Naive thymus-derived CD4-positive, alpha-beta T cell (primary cell): ENCODE results near the gene SPTSSA. TPM values are rescaled to one million over a fixed set of nuclear protein-coding genes. Genes with fewer than 3 reads are reported as not detected.
"Not testable (repeated sequence)": the region's sequence is repeated elsewhere in the genome, so short reads cannot be mapped to it uniquely, and the experiment has no call there.

Source experiments
- ATAC-seq: fragments of 150-1000 bp; cut with Tn5 transposase; 2 replicates; pipeline ENCODE4 v1.10.0; 2021; ENCODE audit warnings: mild to moderate bottlenecking, moderate library complexity
- CTCF ChIA-PET: fragments of 350-600 bp; sonication (Branson Sonifier 250); formaldehyde crosslinking; loops from one replicate; lab custom pipeline; 2021; ENCODE audit warnings: antibody characterized with exemption; lab: Charles Lee
- POLR2A ChIA-PET: fragments of 350-600 bp; sonication (Branson Sonifier 250); formaldehyde crosslinking; loops from one replicate; lab custom pipeline; 2021; ENCODE audit warnings: antibody characterized with exemption, inconsistent platforms; lab: Charles Lee
- DNase-seq, 9 donors: peaks; one replicate each; pipeline versions ENCODE4 v3.0.0 to v3.0.0-alpha.2; 2020 to 2022; ENCODE audit warnings: mixed read lengths in 1 of 9
- H3K27ac ChIP-seq: one replicate; pipeline ENCODE4 v1.7.0; 2013; ENCODE audit warnings: mild to moderate bottlenecking, low read depth, low read length, moderate library complexity
- H3K27me3 ChIP-seq, 2 donors: one replicate each; pipeline ENCODE4 v1.7.0; 2013; ENCODE audit warnings: low read length in 2 of 2, mild to moderate bottlenecking in 2 of 2, moderate library complexity in 2 of 2; ENCODE audit not compliant: control insufficient read depth in 2 of 2, insufficient read depth in 2 of 2
- H3K36me3 ChIP-seq, 3 experiments: 1 replicate in 2 of 3; 2 replicates in 1 of 3; pipeline ENCODE4 v1.7.0; 2013; ENCODE audit warnings: low read length in 3 of 3, mild to moderate bottlenecking in 3 of 3, moderate library complexity in 1 of 3; ENCODE audit not compliant: insufficient read depth in 3 of 3, control insufficient read depth in 2 of 3
- H3K4me1 ChIP-seq, 2 donors: one replicate each; pipeline ENCODE4 v1.7.0; 2013; ENCODE audit warnings: low read length in 2 of 2, mild to moderate bottlenecking in 2 of 2, moderate library complexity in 1 of 2; ENCODE audit not compliant: control insufficient read depth in 2 of 2, insufficient read depth in 2 of 2
- H3K4me3 ChIP-seq: 2 replicates; pipeline ENCODE4 v1.7.0; 2013; ENCODE audit warnings: mild to moderate bottlenecking, low read length
- H3K9me3 ChIP-seq, 3 experiments: 1 replicate in 2 of 3; 2 replicates in 1 of 3; pipeline ENCODE4 v1.7.0; 2013; ENCODE audit warnings: low read length in 3 of 3; ENCODE audit not compliant: control insufficient read depth in 2 of 3
- H3K27ac Mint-ChIP-seq, 9 donors: one replicate each; pipeline ENCODE4 v1.8.0; 2020 to 2022; ENCODE audit warnings: mixed read lengths in 9 of 9, mild to moderate bottlenecking in 8 of 9, moderate library complexity in 5 of 9, inconsistent platforms in 2 of 9
- H3K27me3 Mint-ChIP-seq, 5 donors: one replicate each; pipeline ENCODE4 v1.8.0; 2021 to 2022; ENCODE audit warnings: mixed read lengths in 5 of 5, mild to moderate bottlenecking in 1 of 5
- H3K36me3 Mint-ChIP-seq, 5 donors: one replicate each; pipeline ENCODE4 v1.8.0; 2020 to 2022; ENCODE audit warnings: mixed read lengths in 5 of 5, mild to moderate bottlenecking in 3 of 5, inconsistent platforms in 1 of 5
- H3K4me1 Mint-ChIP-seq, 7 donors: one replicate each; pipeline ENCODE4 v1.8.0; 2020 to 2022; ENCODE audit warnings: mixed read lengths in 7 of 7, mild to moderate bottlenecking in 3 of 7, inconsistent platforms in 1 of 7
- H3K4me3 Mint-ChIP-seq, 10 donors: one replicate each; pipeline ENCODE4 v1.8.0; 2020 to 2022; ENCODE audit warnings: mild to moderate bottlenecking in 10 of 10, mixed read lengths in 10 of 10, moderate library complexity in 6 of 10, inconsistent platforms in 2 of 10
- H3K9me3 Mint-ChIP-seq, 11 donors: one replicate each; pipeline ENCODE4 v1.8.0; 2020 to 2022; ENCODE audit warnings: mixed read lengths in 11 of 11, mild to moderate bottlenecking in 4 of 11, inconsistent platforms in 1 of 11, moderate library complexity in 1 of 11
- intact Hi-C, 2 donors: fragments of 100-400 bp; cut with micrococcal nuclease; formaldehyde crosslinking; loops; one replicate each; pipeline ENCODE4 v1.15.1; 2023
- polyA plus RNA-seq, 2 donors: library from polyadenylated mRNA; unstranded; fragments of 300-500 nt; fragmentation: Illumina TruSeq; gene quantifications; one replicate each; pipeline ENCODE4 v1.2.3, GENCODE V29; 2021
- total RNA-seq, 6 experiments: library from RNA in 5 of 6; stranded (reverse) in 5 of 6; gene quantifications; 1 replicate in 5 of 6; 2 replicates in 1 of 6; pipeline ENCODE4 v1.2.3 and lab custom pipeline; 2021 to 2026

Gene SPTSSA
- total and polyA plus RNA-seq, 7 experiments from 2014 or later: 2.2 to 13.3 (median 5.1) TPM

DNA sequence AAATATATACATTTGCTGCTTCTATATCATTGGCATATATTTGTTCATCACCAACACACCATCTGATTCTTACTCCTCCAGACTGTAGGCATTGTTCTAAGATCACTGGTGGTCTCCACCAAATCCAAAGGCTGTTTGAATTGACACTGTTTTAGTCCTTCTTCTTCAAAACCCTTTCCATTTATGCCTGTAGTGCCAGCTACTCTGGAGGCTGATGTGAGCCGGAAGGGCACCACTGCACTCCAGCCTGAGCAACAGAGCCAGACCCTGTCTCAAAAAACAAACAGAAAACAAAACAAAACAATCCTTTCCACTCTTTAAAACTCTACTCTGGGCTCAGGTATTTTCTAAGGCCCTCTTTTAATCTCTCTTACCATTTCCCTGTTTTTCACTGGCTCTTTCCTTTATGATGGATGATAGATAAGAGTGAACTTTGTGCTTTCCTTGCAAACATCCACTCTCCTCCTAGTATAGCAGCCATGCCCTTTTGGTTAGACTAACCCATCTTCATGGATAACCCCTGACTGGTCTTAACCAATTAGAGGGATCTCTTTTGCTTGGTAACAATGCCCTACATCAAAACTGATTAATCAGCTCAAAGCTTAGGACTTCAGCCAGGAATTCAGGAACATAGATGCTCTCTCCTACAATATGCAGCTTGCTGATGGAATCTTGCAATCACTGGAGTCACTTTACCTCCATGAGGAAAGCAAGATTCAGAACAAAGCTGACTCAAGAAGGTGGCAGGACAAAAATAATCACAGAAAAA lies 24.9 kb downstream of the SPTSSA start:
- Histone ChIP-seq H3K4me3 (no peak overlapping the region), H3K4me1 (no peaks in the 10 kb centered on the region), H3K27ac (no peak overlapping the region), H3K9me3 (no peaks in the 10 kb centered on the region), H3K27me3 (no peaks in the 10 kb centered on the region), H3K36me3 (no peaks in the 10 kb centered on the region)
- DNase-seq (no peak), ATAC-seq (no peak)
- ChIA-PET POLR2A (no interaction called here), CTCF (interaction anchor here (0.5 kb wide), 1 partner anchor 22 kb away, joined by 3 read pairs; no protein-coding TSS in a partner anchor)
- Mint-ChIP-seq H3K27ac (peak overlapping the region in 1 of 9 donors; percentile 2), H3K4me3 (no peak overlapping the region), H3K36me3 (peaks cover 0 to 10% (median 8%) of the 10 kb centered on the region in 5 donors), H3K4me1 (peaks cover 0 to 17% (median 5%) of the 10 kb centered on the region in 7 donors), H3K27me3 (no peaks in the 10 kb centered on the region), H3K9me3 (peaks cover 0 to 5% (median 0%) of the 10 kb centered on the region in 11 donors)
- intact Hi-C loops: no loop called here

DNA sequence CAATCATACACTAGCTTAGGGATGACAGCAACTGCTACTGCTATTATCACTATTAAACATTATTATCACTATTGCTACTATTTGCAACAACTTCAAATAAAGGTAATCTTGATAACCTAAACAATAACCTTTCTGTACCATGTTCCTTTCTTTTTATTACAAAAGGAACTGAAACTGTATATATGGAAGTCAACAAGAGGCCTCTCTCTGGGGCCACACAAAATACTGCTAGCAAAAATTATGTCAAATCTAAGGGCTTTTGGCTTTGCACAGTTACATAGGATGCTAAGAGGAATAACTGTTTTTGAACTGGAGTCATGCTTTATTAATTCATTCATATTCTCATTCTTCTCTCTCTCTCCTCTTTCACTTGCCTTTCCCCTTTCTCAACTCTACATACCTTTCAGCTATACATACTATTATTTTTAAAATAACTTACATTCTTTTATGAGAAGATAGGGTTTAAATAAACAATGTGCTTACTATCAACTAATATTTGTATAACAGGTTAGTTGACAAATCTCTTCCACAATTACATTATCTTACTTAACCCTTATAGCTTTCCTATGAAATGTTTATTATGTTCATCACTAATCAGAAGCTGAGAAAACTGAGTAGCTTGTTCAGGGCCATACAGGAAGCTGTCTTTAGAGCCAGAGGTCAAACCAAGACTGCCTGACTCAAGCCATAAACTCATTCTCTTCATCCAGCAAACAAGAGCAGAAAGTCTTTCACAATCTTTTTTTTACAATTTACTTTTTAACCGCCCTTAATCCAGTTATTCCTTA lies 25.7 kb downstream of the SPTSSA start:
- Histone ChIP-seq H3K4me3 (no peak overlapping the region), H3K36me3 (no peaks in the 10 kb centered on the region), H3K27me3 (no peaks in the 10 kb centered on the region), H3K4me1 (no peaks in the 10 kb centered on the region), H3K27ac (no peak overlapping the region), H3K9me3 (no peaks in the 10 kb centered on the region)
- ATAC-seq: peak; percentile 38
- POLR2A ChIA-PET: interaction anchor here (0.6 kb wide), 1 partner anchor 563 kb away, joined by 3 read pairs; no protein-coding TSS in a partner anchor
- H3K9me3 Mint-ChIP-seq: peaks cover 0 to 5% (median 0%) of the 10 kb centered on the region in 11 donors
- peaks cover 0 to 17% (median 5%) of the 10 kb centered on the region in 7 donors for H3K4me1 Mint-ChIP-seq
- peaks cover 0 to 11% (median 9%) of the 10 kb centered on the region in 5 donors for H3K36me3 Mint-ChIP-seq
- H3K27ac Mint-ChIP-seq: no peak overlapping the region
- intact Hi-C loops: no loop called here
- H3K27me3 Mint-ChIP-seq: no peaks in the 10 kb centered on the region
- DNase-seq: no peak
- CTCF ChIA-PET: interaction anchor here (0.5 kb wide), 1 partner anchor 22 kb away, joined by 3 read pairs; no protein-coding TSS in a partner anchor
- H3K4me3 Mint-ChIP-seq: no peak overlapping the region

DNA sequence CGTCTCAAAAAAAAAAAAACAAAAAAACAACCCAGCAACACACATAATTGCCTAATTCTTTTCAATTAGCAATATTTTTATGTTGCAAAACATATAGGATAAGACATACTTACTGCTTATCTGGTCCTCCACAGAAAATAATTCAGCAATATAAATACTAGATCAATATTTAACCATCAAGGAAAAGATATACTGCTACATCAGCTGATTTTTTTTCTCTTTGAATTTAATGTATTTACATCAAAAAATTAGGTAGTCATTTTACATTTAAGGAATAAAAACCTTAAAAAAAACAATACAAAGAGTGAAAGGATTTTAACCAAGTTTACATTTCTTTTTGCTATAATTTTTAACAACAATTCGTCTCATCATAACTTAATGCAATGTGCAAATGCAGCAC lies 28.1 kb downstream of the SPTSSA start:
- DNase-seq (no peak), ATAC-seq (no peak)
- CTCF ChIA-PET: no interaction called here
- Mint-ChIP-seq H3K36me3 (peaks cover 0 to 9% (median 9%) of the 10 kb centered on the region in 5 donors), H3K4me1 (peaks cover 0 to 15% (median 5%) of the 10 kb centered on the region in 7 donors), H3K27ac (no peak overlapping the region), H3K4me3 (no peak overlapping the region), H3K9me3 (peaks cover 0 to 9% (median 2%) of the 10 kb centered on the region in 11 donors), H3K27me3 (no peaks in the 10 kb centered on the region)
- no peak overlapping the region for H3K4me3 ChIP-seq
- no peaks in the 10 kb centered on the region for H3K4me1 ChIP-seq
- no peak overlapping the region for H3K27ac ChIP-seq
- intact Hi-C loops: no loop called here
- no peaks in the 10 kb centered on the region for H3K36me3 ChIP-seq
- H3K9me3 ChIP-seq: no peaks in the 10 kb centered on the region
- POLR2A ChIA-PET: no interaction called here
- no peaks in the 10 kb centered on the region for H3K27me3 ChIP-seq

DNA sequence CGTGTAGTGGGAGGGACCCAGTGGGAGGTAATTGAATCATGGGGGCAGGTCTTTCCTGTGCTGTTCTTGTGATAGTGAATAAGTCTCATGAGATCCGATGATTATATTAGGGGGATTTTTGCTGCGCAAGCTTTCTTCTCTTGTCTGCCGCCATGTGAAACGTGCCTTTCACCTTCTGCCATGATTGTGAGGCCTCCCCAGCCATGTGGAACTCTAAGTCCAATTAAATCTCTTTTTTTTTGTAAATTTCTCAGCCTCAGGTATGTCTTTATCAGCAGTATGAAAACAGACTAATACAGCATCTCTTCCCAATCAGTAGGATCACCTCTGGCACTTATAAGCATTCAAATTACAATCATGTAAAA lies 34.0 kb downstream of the SPTSSA start:
- ATAC-seq, H3K4me1 ChIP-seq, DNase-seq, H3K27me3 Mint-ChIP-seq, H3K36me3 ChIP-seq, H3K36me3 Mint-ChIP-seq, H3K4me3 Mint-ChIP-seq, H3K4me1 Mint-ChIP-seq, H3K27ac Mint-ChIP-seq, H3K27me3 ChIP-seq, H3K9me3 ChIP-seq, H3K4me3 ChIP-seq, intact Hi-C loops, H3K27ac ChIP-seq, POLR2A ChIA-PET, H3K9me3 Mint-ChIP-seq, CTCF ChIA-PET: not testable (repeated sequence)

DNA sequence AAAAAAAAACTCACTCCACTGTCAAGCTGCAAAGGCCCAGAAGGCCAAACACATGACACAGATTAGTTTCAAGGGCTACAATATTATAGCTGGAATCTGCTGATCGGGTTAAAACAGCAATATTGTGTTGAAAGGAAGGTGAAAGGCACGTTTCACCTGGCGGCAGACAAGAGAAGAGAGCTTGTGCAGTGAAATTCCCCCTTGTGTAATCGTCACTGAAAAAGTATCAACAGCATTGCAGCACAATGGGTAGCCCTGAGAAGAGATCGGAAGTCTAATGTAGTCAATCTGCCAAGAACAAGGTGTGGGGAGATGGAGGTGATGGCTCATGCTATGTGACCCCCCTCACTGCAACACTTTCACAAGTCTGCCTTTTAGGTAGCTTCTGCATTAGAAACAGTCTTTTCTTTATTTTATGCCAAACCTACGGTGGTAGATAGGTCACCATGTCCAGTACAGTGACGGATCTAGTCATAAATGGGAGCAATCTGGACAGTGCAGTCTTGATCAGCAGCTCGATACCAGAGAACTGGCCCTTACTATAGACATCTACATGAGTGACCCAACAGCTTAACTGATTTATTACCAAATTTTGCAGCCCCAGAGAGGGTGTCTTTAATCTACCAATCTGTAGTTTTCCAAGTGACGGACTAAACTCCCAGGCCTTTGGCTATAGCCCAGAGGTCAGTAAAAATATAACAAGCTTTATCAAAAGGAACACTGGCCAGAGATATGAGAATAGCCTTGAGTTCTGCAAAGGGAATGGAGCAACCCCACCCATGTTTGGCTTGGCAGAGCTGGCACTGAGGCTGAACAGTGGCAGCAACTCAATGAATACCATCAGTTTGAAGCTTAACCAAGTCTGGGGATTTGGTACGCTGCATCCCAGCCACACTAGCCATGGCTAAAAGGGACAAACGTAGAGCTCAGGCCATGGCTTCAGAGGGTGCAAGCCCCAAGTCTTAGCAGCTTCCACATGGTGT lies 35.4 kb downstream of the SPTSSA start:
- Mint-ChIP-seq H3K27me3 (peaks cover 0 to 9% (median under 1%) of the 10 kb centered on the region in 5 donors), H3K4me1 (no peaks in the 10 kb centered on the region), H3K9me3 (peaks cover 0 to 8% (median 1%) of the 10 kb centered on the region in 11 donors), H3K27ac (no peak overlapping the region), H3K36me3 (peaks cover 0 to 1% (median 0%) of the 10 kb centered on the region in 5 donors), H3K4me3 (no peak overlapping the region)
- H3K27me3 ChIP-seq: peaks cover 0 to 4% of the 10 kb centered on the region in 2 donors
- CTCF ChIA-PET: interaction anchor here (0.6 kb wide), 1 partner anchor 186 kb away, joined by 3 read pairs; no protein-coding TSS in a partner anchor
- H3K9me3 ChIP-seq: peaks cover 0 to under 1% (median 0%) of the 10 kb centered on the region in 3 experiments
- H3K4me1 ChIP-seq: no peaks in the 10 kb centered on the region
- no peak for ATAC-seq
- intact Hi-C loops: no loop called here
- H3K27ac ChIP-seq: no peak overlapping the region
- POLR2A ChIA-PET: no interaction called here
- no peak overlapping the region for H3K4me3 ChIP-seq
- no peaks in the 10 kb centered on the region for H3K36me3 ChIP-seq
- no peak for DNase-seq
